Cardiac fibroblast (primary cell): ENCODE results near the gene ABHD2.
A peak's percentile ranks its signal among the peaks of the same experiment; 100 is the strongest.

ENCODE experiments used
- DNase-seq, 2 donors: peaks; one replicate each; pipeline versions ENCODE4 v3.0.0 to v3.0.0-alpha.2; 2010; ENCODE audit warnings: low read depth in 2 of 2
- H3K4me3 ChIP-seq, 2 donors: replicated peaks in 1 of 2; 1 replicate in 1 of 2; 2 replicates in 1 of 2; pipeline ENCODE4 v1.5.1; 2011; ENCODE audit warnings: low read depth in 2 of 2, low read length in 2 of 2, mild to moderate bottlenecking in 2 of 2, moderate library complexity in 1 of 2
- TF ChIP-seq, protein P1 (sequence below): IDR thresholded peaks from one replicate; pipeline ENCODE4 v1.5.1; 2011; ENCODE audit warnings: low read depth, mild to moderate bottlenecking, low read length, inconsistent platforms

ABHD2 gene

DNA sequence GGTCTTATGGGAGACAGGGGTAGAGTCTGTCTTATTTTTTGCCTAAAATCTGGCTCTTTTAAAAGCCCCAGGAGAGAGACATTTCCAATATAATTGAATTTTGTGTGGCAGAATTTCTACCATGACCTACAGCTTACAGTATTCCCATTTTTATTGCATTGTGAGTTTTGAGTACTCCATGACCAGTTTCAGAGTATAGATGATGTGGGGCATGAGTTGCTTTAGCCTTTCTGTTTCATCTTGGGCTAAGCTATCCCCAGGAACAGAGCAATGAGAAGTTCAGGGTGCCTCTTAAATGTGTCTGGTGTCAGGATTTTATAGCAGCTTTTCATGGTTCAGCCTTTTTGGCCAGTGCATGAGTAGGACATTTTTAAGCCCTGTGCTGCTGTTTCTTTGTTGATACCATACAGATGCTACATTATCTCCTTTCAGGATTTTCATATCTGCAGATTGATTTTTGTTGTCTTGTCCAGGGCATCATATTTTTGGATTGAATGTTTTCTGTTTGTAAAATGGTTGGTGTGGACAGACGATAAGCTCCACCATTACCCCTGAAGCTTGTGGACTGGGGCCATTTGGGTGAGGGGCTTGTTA lies 3.5 kb downstream of the ABHD2 start:
- H3K4me3 ChIP-seq, result peak overlapping the region; percentile 12 to 43
- DNase-seq, result no peak
- TF ChIP-seq, protein P1, sequence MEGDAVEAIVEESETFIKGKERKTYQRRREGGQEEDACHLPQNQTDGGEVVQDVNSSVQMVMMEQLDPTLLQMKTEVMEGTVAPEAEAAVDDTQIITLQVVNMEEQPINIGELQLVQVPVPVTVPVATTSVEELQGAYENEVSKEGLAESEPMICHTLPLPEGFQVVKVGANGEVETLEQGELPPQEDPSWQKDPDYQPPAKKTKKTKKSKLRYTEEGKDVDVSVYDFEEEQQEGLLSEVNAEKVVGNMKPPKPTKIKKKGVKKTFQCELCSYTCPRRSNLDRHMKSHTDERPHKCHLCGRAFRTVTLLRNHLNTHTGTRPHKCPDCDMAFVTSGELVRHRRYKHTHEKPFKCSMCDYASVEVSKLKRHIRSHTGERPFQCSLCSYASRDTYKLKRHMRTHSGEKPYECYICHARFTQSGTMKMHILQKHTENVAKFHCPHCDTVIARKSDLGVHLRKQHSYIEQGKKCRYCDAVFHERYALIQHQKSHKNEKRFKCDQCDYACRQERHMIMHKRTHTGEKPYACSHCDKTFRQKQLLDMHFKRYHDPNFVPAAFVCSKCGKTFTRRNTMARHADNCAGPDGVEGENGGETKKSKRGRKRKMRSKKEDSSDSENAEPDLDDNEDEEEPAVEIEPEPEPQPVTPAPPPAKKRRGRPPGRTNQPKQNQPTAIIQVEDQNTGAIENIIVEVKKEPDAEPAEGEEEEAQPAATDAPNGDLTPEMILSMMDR, result no peak

DNA sequence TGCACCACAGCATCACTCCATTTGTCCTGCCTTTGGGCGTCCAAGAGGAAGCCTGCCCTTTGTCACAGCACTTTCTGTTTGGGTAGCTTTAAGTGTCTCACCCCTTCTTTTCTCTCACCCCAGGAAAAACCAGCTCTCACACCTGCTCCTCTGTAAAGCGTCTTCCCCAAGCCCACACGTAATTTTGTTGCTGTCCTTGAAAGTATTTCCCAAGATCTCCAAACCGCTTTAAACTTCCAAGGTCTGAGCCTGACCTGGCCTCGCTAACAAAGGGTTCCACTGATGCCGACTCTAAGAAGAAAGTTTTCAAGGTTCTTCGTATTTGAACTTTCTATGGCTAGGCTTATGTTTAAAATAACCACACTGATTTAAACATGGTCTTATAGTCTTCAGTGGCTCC lies 5.3 kb downstream of the ABHD2 start:
- no peak for DNase-seq
- H3K4me3 ChIP-seq, result no peak overlapping the region
- TF ChIP-seq, protein P1, result no peak

DNA sequence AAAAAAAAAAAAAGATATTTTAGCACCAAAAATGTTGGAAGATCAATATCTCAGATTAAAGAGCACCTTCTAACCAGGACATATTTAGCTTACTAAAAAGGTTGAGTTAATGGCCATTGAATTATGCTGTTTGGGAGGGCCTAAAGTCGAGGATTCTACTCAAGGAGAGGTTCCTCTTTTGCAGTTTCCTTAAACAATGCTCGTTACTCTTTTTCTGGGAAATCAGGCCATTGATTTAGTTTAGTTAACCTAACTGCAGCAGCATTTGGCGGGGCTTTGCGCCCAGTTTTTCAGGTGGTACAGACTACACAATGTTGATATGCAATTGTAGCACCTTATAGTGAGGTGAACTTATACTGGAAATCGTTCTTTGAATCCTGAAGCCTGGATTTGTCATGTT lies 6.8 kb downstream of the ABHD2 start:
- H3K4me3 ChIP-seq, result no peak overlapping the region
- DNase-seq, result no peak
- TF ChIP-seq, protein P1, result no peak

DNA sequence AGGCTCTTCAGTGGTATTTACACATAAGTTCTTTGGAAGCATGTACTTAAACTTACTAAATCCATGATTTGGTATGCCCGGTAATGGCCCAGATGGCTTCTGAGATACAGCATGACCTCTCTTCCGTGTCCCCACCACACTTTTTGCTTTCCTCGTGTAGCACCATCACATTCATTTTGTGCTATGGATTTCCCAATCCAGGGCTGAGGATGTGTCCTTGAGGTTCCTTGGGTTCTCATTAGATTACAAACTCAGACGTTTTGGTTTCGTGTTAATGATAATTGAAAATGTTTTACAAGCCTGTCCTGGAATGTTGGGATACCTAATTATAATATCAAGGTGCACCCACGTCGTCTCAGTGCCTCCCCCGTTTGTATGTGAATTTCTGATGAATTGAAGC lies 7.3 kb downstream of the ABHD2 start:
- TF ChIP-seq, protein P1, result no peak
- no peak overlapping the region for H3K4me3 ChIP-seq
- no peak for DNase-seq

DNA sequence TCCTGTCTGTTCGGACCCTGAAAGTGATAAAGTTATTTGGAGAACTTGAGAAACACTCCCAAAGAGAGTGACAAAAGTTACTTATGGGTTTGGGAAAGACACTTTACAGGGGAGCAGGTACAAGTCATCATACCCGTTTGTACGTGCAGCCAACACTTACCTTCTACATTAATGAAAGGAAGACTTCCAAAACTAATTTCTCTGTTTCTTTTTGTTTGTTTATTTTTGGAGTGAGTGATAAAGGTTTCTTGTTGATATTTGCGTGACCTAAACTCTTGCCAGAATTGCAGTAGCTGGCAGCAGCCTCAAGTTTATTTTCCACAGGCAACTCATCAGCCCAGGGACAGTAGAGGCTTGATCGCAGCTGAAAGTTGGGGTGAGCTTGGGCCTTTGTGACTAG lies 8.4 kb downstream of the ABHD2 start:
- no peak overlapping the region for H3K4me3 ChIP-seq
- no peak for DNase-seq
- TF ChIP-seq, protein P1, result no peak

DNA sequence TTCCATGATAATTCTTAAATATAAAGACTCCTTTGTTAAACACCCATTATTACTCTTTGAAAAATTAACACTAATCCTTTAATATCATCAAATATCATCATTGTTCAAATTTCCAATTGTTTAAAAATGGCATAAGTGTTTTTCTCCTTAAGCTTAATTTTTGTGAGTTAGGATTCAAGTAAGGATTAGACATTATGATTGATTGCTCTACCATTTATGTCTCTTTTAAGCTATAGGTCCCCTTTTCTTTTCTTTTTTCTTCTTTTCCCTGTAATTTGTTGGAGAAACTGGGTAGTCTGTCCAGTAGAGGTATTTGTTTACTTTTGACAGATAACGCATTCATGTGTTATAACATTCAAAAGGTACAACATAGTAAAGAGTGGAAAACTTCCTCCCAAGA lies 9.1 kb downstream of the ABHD2 start:
- no peak overlapping the region for H3K4me3 ChIP-seq
- TF ChIP-seq, protein P1, result no peak
- DNase-seq, result no peak

DNA sequence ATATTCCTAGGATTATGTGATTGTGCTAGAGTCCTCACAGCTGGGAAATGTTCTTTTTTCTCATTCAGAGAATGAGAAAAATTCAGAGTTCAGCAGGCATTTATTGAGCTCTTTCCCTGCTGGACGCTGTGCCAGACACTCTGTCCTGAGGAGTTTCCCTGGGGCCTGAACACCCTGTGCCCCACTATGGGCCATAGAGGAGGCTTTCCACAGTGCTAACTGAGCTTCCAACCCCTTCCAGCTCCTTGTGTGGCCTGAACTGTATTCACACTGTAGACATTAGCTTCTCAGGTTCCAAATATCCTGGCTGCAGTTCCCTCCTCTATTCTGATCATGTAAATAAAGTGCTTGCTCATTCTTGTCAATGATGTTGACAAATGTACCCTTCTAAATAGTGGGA lies 10.0 kb downstream of the ABHD2 start:
- H3K4me3 ChIP-seq, result no peak overlapping the region

More for the DNA sequence above, 10.0 kb downstream of the ABHD2 start:
- TF ChIP-seq, protein P1, result no peak
- no peak for DNase-seq
